ENCODE measurements around the gene FGB. TPM values are rescaled to one million over a fixed set of nuclear protein-coding genes. Genes with fewer than 3 reads are reported as not detected.

FGB gene
- total RNA-seq, 4 donors from 2014 or later = not detected

Small RNA genes within 50 kb of the gene (small RNA-seq; reads per million reads assigned to genes)
- not detected for gene RNU6-1285P

Other genes starting within 250 kb of the FGB start
- gene DCHS2, start 71.2 kb upstream of the FGB start, total RNA-seq = 1 to 10 TPM in 2 of 4 donors, under 1 TPM in 2; 0.06 to 2.0 (median 0.72) TPM
- gene PLRG1, start 12.6 kb upstream of the FGB start, total RNA-seq = 10 to 100 TPM; 39.2 to 54.7 (median 41.2) TPM
- gene FGA, start 27.7 kb downstream of the FGB start, total RNA-seq = not detected
- under 1 TPM in 1 of 4 donors, not detected in 3; 0.31 TPM for gene FGG, start 49.6 kb downstream of the FGB start, total RNA-seq
- gene LRAT, start 181.0 kb downstream of the FGB start, total RNA-seq = 1 to 10 TPM in 2 of 4 donors, not detected in 2; 1.7 to 2.4 TPM
- under 1 TPM in 1 of 4 donors, not detected in 3; 0.19 TPM for gene RBM46, start 218.3 kb downstream of the FGB start, total RNA-seq

Data from omental fat pad (tissue), 4 donors.